Measurements from ENCODE around the gene TEX2. TPM values are rescaled to one million over a fixed set of nuclear protein-coding genes. Genes with fewer than 3 reads are reported as not detected.

Gene TEX2
- total RNA-seq, 1 donor, result 17.5 TPM

Small RNAs within 50 kb of the gene (small RNA-seq; reads per million reads assigned to genes)
- 9,755 reads per million, percentile 100 among the genes with 10 or more reads in this experiment for gene SNORD104

Other genes with a start within 250 kb of the TEX2 start
- gene ICAM2, start 242.6 kb downstream of the TEX2 start, total RNA-seq, result 249 TPM
- 17.2 TPM for gene ERN1, start 133.1 kb downstream of the TEX2 start, total RNA-seq
- gene PECAM1, start 127.6 kb upstream of the TEX2 start, total RNA-seq, result 180 TPM
- gene MILR1, start 185.9 kb upstream of the TEX2 start, total RNA-seq, result 5.7 TPM
- gene POLG2, start 233.8 kb upstream of the TEX2 start, total RNA-seq, result 16.7 TPM
- 294 TPM for gene DDX5, start 243.0 kb upstream of the TEX2 start, total RNA-seq
- gene CEP95, start 243.7 kb upstream of the TEX2 start, total RNA-seq, result 28.0 TPM